WTC11 (cell line): ENCODE results near the gene GAL. TPM values are rescaled to one million over a fixed set of nuclear protein-coding genes. Genes with fewer than 3 reads are reported as not detected.

Source experiments
- ATAC-seq: fragments of 200-7000 bp; cut with Tn5 transposase; 2 replicates; pipeline ENCODE4 v1.10.0; 2021; ENCODE audit warnings: mild to moderate bottlenecking, moderate library complexity
- CTCF ChIA-PET: fragments of 300-600 bp; sonication (Branson Sonifier 250); formaldehyde crosslinking; loops from one replicate; lab custom pipeline; 2021; ENCODE audit warnings: antibody characterized with exemption; lab: Charles Lee
- POLR2A ChIA-PET: fragments of 350-600 bp; sonication (Branson Sonifier 250); formaldehyde crosslinking; loops from one replicate; lab custom pipeline; 2021; ENCODE audit warnings: antibody characterized with exemption; lab: Charles Lee
- DNase-seq: peaks from one replicate; pipeline ENCODE4 v3.0.0; 2021; ENCODE audit warnings: low spot score
- H3K27ac Mint-ChIP-seq: 2 replicates; pipeline ENCODE4 v1.8.0; 2021; ENCODE audit warnings: mixed read lengths
- H3K27me3 Mint-ChIP-seq: 2 replicates; pipeline ENCODE4 v1.8.0; 2021; ENCODE audit warnings: low read depth, mild to moderate bottlenecking, moderate library complexity, mixed read lengths
- H3K36me3 Mint-ChIP-seq: 2 replicates; pipeline ENCODE4 v1.8.0; 2021; ENCODE audit warnings: mixed read lengths
- H3K4me1 Mint-ChIP-seq: 2 replicates; pipeline ENCODE4 v1.8.0; 2022; ENCODE audit warnings: mixed read lengths
- H3K4me3 Mint-ChIP-seq: 2 replicates; pipeline ENCODE4 v1.8.0; 2021; ENCODE audit warnings: mild to moderate bottlenecking, moderate library complexity, mixed read lengths
- H3K9me3 Mint-ChIP-seq: 2 replicates; pipeline ENCODE4 v1.8.0; 2021; ENCODE audit warnings: mixed read lengths
- CREM ChIP-seq: sonication (generic); formaldehyde crosslinking; IDR thresholded peaks from 2 replicates; pipeline ENCODE4 v1.8.1; 2022; ENCODE audit warnings: mild to moderate bottlenecking, missing genetic modification reagents, moderate library complexity
- E2F4 ChIP-seq: sonication (generic); formaldehyde crosslinking; IDR thresholded peaks from 2 replicates; pipeline ENCODE4 v1.8.1; 2022; ENCODE audit warnings: low read depth, mild to moderate bottlenecking, moderate library complexity, missing genetic modification reagents, borderline replicate concordance
- FOXK1 ChIP-seq: sonication (generic); formaldehyde crosslinking; IDR thresholded peaks from 2 replicates; pipeline ENCODE4 v1.8.0; 2022; ENCODE audit warnings: mild to moderate bottlenecking, moderate library complexity, missing genetic modification reagents
- GABPB1 ChIP-seq: sonication (generic); formaldehyde crosslinking; IDR thresholded peaks from 2 replicates; pipeline ENCODE4 v1.8.1; 2023; ENCODE audit warnings: mild to moderate bottlenecking, missing genetic modification reagents
- HMGA2 ChIP-seq: fragments of 250-450 bp; sonication (Bioruptor Pico); IDR thresholded peaks from 2 replicates; pipeline ENCODE4 v1.4.0; 2021; ENCODE audit warnings: mild to moderate bottlenecking, moderate library complexity
- IRF2 ChIP-seq: sonication (generic); formaldehyde crosslinking; IDR thresholded peaks from 2 replicates; pipeline ENCODE4 v1.8.0; 2022; ENCODE audit warnings: low read depth, missing genetic modification reagents, borderline replicate concordance
- NFYB ChIP-seq: sonication (generic); formaldehyde crosslinking; conservative IDR thresholded peaks from 2 replicates; pipeline ENCODE4 v1.8.0; 2022; ENCODE audit warnings: low read depth, missing genetic modification reagents
- NR1H2 ChIP-seq: sonication (generic); formaldehyde crosslinking; IDR thresholded peaks from 2 replicates; pipeline ENCODE4 v1.9.0; 2021; ENCODE audit warnings: mild to moderate bottlenecking, moderate library complexity, missing genetic modification reagents
- NR2C2 ChIP-seq: sonication (generic); formaldehyde crosslinking; IDR thresholded peaks from 2 replicates; pipeline ENCODE4 v1.8.0; 2022; ENCODE audit warnings: mild to moderate bottlenecking, missing genetic modification reagents
- SOX15 ChIP-seq: fragments of 250-450 bp; sonication (Bioruptor Pico); IDR thresholded peaks from 2 replicates; pipeline ENCODE4 v1.9.0; 2021; ENCODE audit warnings: mild to moderate bottlenecking
- TCF7 ChIP-seq: sonication (generic); formaldehyde crosslinking; IDR thresholded peaks from 2 replicates; pipeline ENCODE4 v1.8.0; 2022; ENCODE audit warnings: mild to moderate bottlenecking, low read depth, missing genetic modification reagents, moderate library complexity
- ZNF121 ChIP-seq: sonication (generic); formaldehyde crosslinking; IDR thresholded peaks from 2 replicates; pipeline ENCODE4 v1.8.0; 2023; ENCODE audit warnings: missing genetic modification reagents
- ZNF219 ChIP-seq: sonication (generic); formaldehyde crosslinking; IDR thresholded peaks from 2 replicates; pipeline ENCODE4 v1.8.0; 2023; ENCODE audit warnings: missing genetic modification reagents, mild to moderate bottlenecking, borderline replicate concordance
- ZNF416 ChIP-seq: fragments of 250-450 bp; sonication (Bioruptor Pico); IDR thresholded peaks from 2 replicates; pipeline ENCODE4 v1.9.0; 2021; ENCODE audit warnings: mild to moderate bottlenecking, inconsistent platforms
- ZNF512 ChIP-seq: sonication (generic); formaldehyde crosslinking; IDR thresholded peaks from 2 replicates; pipeline ENCODE4 v1.8.1; 2022; ENCODE audit warnings: missing genetic modification reagents, borderline replicate concordance
- ZNF671 ChIP-seq: fragments of 250-450 bp; sonication (Bioruptor Pico); IDR thresholded peaks from 2 replicates; pipeline ENCODE4 v1.8.0; 2021; ENCODE audit warnings: mild to moderate bottlenecking
- ZSCAN18 ChIP-seq: fragments of 250-450 bp; sonication (Bioruptor Pico); IDR thresholded peaks from 2 replicates; pipeline ENCODE4 v2.1.2; 2022; ENCODE audit warnings: mild to moderate bottlenecking, moderate library complexity
- total RNA-seq: library from RNA; stranded (reverse); gene quantifications from 3 replicates; pipeline ENCODE4 v1.2.3, GENCODE V29; 2021
- TF ChIP-seq, protein P1 (sequence below): sonication (generic); formaldehyde crosslinking; IDR thresholded peaks from 2 replicates; pipeline ENCODE4 v1.8.0; 2022; ENCODE audit warnings: missing genetic modification reagents
- TF ChIP-seq, protein P2 (sequence below): sonication (generic); formaldehyde crosslinking; IDR thresholded peaks from 2 replicates; pipeline ENCODE4 v1.8.1; 2023; ENCODE audit warnings: mild to moderate bottlenecking, missing genetic modification reagents
- TF ChIP-seq, protein P3 (sequence below): fragments of 250-450 bp; sonication (Bioruptor Pico); IDR thresholded peaks from 2 replicates; pipeline ENCODE4 v1.9.0; 2021; ENCODE audit warnings: mild to moderate bottlenecking
- TF ChIP-seq, protein P4 (sequence below): sonication (generic); formaldehyde crosslinking; IDR thresholded peaks from 2 replicates; pipeline ENCODE4 v1.8.1; 2023; ENCODE audit warnings: mild to moderate bottlenecking, missing genetic modification reagents, borderline replicate concordance

GAL gene
- total RNA-seq, 1 experiment from 2014 or later = 102 TPM

DNA sequence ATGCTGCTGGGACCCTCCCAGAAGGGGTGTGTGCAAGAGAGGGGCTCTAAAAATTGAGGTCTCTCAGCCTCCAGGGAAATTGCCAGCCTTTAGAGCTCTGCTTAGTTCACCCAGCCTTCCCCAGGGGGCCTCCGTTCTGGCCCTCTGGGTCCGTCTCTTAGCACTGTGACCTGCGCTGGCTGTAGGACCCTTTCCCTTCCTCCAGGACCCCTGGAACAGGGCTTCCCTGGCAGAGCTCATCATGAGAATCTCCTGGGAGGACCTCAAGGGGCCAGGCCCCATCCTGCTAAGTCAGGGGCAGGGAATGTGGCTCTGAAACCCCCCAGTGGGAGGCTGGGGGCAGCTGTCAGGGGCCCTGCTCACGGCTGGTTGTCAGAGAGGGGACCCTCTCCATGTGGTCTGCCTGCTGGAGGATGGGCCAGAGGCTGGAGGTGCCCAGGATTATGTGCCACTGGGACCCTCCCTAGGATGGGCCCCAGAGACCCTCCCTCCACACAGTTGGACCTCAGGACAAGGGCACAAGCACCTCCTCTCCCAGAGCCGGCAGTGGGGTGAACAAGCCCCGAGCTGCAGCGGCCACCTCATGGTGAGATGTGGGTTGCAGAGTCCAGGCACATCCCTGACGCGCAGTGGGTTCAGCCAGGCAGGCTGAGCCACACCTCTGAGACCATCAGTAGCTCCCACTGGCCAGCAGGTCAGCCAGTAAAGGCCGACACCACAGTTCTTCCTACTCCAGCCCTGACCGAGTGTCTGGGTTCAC, 27.1 kb upstream of the GAL start:
- CTCF ChIA-PET = interaction anchor here (1.2 kb wide), 1 partner anchor 13 kb away, joined by 4 read pairs; no protein-coding TSS in a partner anchor
- POLR2A ChIA-PET = no interaction called here

GRCh38 chr11:68658097-68658496, 26.2 kb upstream of the GAL start:
- peak overlapping the region; percentile 29; the same call in 1 of the 2 replicates for H3K27ac Mint-ChIP-seq
- ChIA-PET POLR2A (no interaction called here), CTCF (no interaction called here)

More for the DNA sequence above, 27.1 kb upstream of the GAL start:
- H3K27ac Mint-ChIP-seq = peak overlapping the region; percentile 29; the same call in 1 of the 2 replicates
- peaks cover 3% of the 10 kb centered on the region; the same call in 1 of the 2 replicates for H3K27me3 Mint-ChIP-seq
- no peak for DNase-seq
- H3K4me3 Mint-ChIP-seq = no peak overlapping the region
- TF ChIP-seq NR2C2 = no peak
- no peak for TF ChIP-seq ZNF671 (CRISPR knock-in tag)
- TF ChIP-seq IRF2 (CRISPR knock-in tag) = no peak
- TF ChIP-seq FOXK1 = no peak
- TF ChIP-seq SOX15 = no peak
- TF ChIP-seq NR1H2 (CRISPR knock-in tag) = no peak
- TF ChIP-seq, all 79 proteins: peak for 0
- peaks cover 6% of the 10 kb centered on the region; the same call in 1 of the 2 replicates for H3K4me1 Mint-ChIP-seq
- H3K36me3 Mint-ChIP-seq = peaks cover 13% of the 10 kb centered on the region
- peaks cover 14% of the 10 kb centered on the region for H3K9me3 Mint-ChIP-seq
- no peak for ATAC-seq

More at GRCh38 chr11:68658097-68658496, 26.2 kb upstream of the GAL start:
- Mint-ChIP-seq H3K27me3 (peaks cover 3% of the 10 kb centered on the region; the same call in 1 of the 2 replicates), H3K4me3 (no peak overlapping the region), H3K9me3 (peaks cover 23% of the 10 kb centered on the region), H3K4me1 (peaks cover 6% of the 10 kb centered on the region; the same call in 1 of the 2 replicates)
- no peak for DNase-seq
- no peak for TF ChIP-seq E2F4
- TF ChIP-seq ZNF219 (CRISPR knock-in tag) = no peak
- TF ChIP-seq GABPB1 (CRISPR knock-in tag) = no peak
- no peak for TF ChIP-seq ZNF512 (CRISPR knock-in tag)
- no peak for TF ChIP-seq ZNF416 (CRISPR knock-in tag)
- TF ChIP-seq, protein P1, sequence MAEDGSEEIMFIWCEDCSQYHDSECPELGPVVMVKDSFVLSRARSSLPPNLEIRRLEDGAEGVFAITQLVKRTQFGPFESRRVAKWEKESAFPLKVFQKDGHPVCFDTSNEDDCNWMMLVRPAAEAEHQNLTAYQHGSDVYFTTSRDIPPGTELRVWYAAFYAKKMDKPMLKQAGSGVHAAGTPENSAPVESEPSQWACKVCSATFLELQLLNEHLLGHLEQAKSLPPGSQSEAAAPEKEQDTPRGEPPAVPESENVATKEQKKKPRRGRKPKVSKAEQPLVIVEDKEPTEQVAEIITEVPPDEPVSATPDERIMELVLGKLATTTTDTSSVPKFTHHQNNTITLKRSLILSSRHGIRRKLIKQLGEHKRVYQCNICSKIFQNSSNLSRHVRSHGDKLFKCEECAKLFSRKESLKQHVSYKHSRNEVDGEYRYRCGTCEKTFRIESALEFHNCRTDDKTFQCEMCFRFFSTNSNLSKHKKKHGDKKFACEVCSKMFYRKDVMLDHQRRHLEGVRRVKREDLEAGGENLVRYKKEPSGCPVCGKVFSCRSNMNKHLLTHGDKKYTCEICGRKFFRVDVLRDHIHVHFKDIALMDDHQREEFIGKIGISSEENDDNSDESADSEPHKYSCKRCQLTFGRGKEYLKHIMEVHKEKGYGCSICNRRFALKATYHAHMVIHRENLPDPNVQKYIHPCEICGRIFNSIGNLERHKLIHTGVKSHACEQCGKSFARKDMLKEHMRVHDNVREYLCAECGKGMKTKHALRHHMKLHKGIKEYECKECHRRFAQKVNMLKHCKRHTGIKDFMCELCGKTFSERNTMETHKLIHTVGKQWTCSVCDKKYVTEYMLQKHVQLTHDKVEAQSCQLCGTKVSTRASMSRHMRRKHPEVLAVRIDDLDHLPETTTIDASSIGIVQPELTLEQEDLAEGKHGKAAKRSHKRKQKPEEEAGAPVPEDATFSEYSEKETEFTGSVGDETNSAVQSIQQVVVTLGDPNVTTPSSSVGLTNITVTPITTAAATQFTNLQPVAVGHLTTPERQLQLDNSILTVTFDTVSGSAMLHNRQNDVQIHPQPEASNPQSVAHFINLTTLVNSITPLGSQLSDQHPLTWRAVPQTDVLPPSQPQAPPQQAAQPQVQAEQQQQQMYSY (CRISPR knock-in tag) = no peak
- no peak for TF ChIP-seq CREM
- no peak for TF ChIP-seq ZSCAN18
- TF ChIP-seq, protein P2, sequence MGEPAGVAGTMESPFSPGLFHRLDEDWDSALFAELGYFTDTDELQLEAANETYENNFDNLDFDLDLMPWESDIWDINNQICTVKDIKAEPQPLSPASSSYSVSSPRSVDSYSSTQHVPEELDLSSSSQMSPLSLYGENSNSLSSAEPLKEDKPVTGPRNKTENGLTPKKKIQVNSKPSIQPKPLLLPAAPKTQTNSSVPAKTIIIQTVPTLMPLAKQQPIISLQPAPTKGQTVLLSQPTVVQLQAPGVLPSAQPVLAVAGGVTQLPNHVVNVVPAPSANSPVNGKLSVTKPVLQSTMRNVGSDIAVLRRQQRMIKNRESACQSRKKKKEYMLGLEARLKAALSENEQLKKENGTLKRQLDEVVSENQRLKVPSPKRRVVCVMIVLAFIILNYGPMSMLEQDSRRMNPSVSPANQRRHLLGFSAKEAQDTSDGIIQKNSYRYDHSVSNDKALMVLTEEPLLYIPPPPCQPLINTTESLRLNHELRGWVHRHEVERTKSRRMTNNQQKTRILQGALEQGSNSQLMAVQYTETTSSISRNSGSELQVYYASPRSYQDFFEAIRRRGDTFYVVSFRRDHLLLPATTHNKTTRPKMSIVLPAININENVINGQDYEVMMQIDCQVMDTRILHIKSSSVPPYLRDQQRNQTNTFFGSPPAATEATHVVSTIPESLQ (CRISPR knock-in tag) = no peak
- TF ChIP-seq, protein P3, sequence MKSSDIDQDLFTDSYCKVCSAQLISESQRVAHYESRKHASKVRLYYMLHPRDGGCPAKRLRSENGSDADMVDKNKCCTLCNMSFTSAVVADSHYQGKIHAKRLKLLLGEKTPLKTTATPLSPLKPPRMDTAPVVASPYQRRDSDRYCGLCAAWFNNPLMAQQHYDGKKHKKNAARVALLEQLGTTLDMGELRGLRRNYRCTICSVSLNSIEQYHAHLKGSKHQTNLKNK = no peak
- TF ChIP-seq ZNF121 (CRISPR knock-in tag) = no peak
- TF ChIP-seq TCF7 (CRISPR knock-in tag) = no peak
- TF ChIP-seq HMGA2 (CRISPR knock-in tag) = no peak
- no peak for TF ChIP-seq NFYB
- TF ChIP-seq, protein P4, sequence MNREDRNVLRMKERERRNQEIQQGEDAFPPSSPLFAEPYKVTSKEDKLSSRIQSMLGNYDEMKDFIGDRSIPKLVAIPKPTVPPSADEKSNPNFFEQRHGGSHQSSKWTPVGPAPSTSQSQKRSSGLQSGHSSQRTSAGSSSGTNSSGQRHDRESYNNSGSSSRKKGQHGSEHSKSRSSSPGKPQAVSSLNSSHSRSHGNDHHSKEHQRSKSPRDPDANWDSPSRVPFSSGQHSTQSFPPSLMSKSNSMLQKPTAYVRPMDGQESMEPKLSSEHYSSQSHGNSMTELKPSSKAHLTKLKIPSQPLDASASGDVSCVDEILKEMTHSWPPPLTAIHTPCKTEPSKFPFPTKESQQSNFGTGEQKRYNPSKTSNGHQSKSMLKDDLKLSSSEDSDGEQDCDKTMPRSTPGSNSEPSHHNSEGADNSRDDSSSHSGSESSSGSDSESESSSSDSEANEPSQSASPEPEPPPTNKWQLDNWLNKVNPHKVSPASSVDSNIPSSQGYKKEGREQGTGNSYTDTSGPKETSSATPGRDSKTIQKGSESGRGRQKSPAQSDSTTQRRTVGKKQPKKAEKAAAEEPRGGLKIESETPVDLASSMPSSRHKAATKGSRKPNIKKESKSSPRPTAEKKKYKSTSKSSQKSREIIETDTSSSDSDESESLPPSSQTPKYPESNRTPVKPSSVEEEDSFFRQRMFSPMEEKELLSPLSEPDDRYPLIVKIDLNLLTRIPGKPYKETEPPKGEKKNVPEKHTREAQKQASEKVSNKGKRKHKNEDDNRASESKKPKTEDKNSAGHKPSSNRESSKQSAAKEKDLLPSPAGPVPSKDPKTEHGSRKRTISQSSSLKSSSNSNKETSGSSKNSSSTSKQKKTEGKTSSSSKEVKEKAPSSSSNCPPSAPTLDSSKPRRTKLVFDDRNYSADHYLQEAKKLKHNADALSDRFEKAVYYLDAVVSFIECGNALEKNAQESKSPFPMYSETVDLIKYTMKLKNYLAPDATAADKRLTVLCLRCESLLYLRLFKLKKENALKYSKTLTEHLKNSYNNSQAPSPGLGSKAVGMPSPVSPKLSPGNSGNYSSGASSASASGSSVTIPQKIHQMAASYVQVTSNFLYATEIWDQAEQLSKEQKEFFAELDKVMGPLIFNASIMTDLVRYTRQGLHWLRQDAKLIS (CRISPR knock-in tag) = no peak
- no peak for TF ChIP-seq NR1H2 (CRISPR knock-in tag)
- TF ChIP-seq, all 79 proteins: peak for 0
- peaks cover 19% of the 10 kb centered on the region for H3K36me3 Mint-ChIP-seq
- ATAC-seq = no peak
